ENCODE data around the gene MED27. TPM values are rescaled to one million over a fixed set of nuclear protein-coding genes. Genes with fewer than 3 reads are reported as not detected.
"Not testable (repeated sequence)": the region's sequence is repeated elsewhere in the genome, so short reads cannot be mapped to it uniquely, and the experiment has no call there.

The MED27 gene
- total and polyA plus RNA-seq, 5 experiments from 2014 or later = 14.3 to 43.4 (median 36.3) TPM

- DNase-seq = no peak
- Mint-ChIP-seq H3K4me3 (no peak overlapping the region), H3K4me1 (peaks cover 31 to 78% (median 56%) of the 10 kb centered on the region in 4 donors), H3K36me3 (peaks cover 4 to 87% (median 23%) of the 10 kb centered on the region in 3 donors), H3K27me3 (no peaks in the 10 kb centered on the region), H3K27ac (peak overlapping the region in 1 of 10 donors; percentile 52), H3K9me3 (no peaks in the 10 kb centered on the region)
- ATAC-seq = no peak
- POLR2A ChIA-PET = no interaction called here
Observed at GRCh38 chr9:132071847-132072507, 7.7 kb downstream of the MED27 start.

GRCh38 chr9:132069046-132069898, 10.4 kb downstream of the MED27 start:
- H3K36me3 Mint-ChIP-seq = peaks cover 4 to 76% (median 20%) of the 10 kb centered on the region in 3 donors
- ATAC-seq = no peak
- no peak overlapping the region for H3K4me3 Mint-ChIP-seq
- peaks cover 23 to 65% (median 42%) of the 10 kb centered on the region in 4 donors for H3K4me1 Mint-ChIP-seq
- H3K27ac Mint-ChIP-seq = peak overlapping the region in 2 of 10 donors; percentile 13 to 85
- no peaks in the 10 kb centered on the region for H3K9me3 Mint-ChIP-seq
- POLR2A ChIA-PET = no interaction called here
- no peak for DNase-seq
- no peaks in the 10 kb centered on the region for H3K27me3 Mint-ChIP-seq

GRCh38 chr9:132068605-132069004, 11.1 kb downstream of the MED27 start:
- POLR2A ChIA-PET = no interaction called here
- no peak overlapping the region for H3K4me3 Mint-ChIP-seq
- peaks cover 28 to 65% (median 41%) of the 10 kb centered on the region in 4 donors for H3K4me1 Mint-ChIP-seq
- H3K27me3 Mint-ChIP-seq = no peaks in the 10 kb centered on the region
- peak overlapping the region in 4 of 10 donors; percentile 24 to 85 (median 70) for H3K27ac Mint-ChIP-seq
- DNase-seq (no peak), ATAC-seq (no peak)
- no peaks in the 10 kb centered on the region for H3K9me3 Mint-ChIP-seq
- H3K36me3 Mint-ChIP-seq = peaks cover 4 to 71% (median 22%) of the 10 kb centered on the region in 3 donors

- Mint-ChIP-seq H3K27ac (no peak overlapping the region), H3K4me1 (peaks cover 18 to 61% (median 33%) of the 10 kb centered on the region in 4 donors), H3K36me3 (peaks cover 4 to 61% (median 18%) of the 10 kb centered on the region in 3 donors), H3K4me3 (no peak overlapping the region), H3K9me3 (no peaks in the 10 kb centered on the region), H3K27me3 (no peaks in the 10 kb centered on the region)
- POLR2A ChIA-PET = no interaction called here
- DNase-seq = no peak
- no peak for ATAC-seq
Observed at GRCh38 chr9:132066511-132066910, 13.2 kb downstream of the MED27 start.

GRCh38 chr9:132066057-132066456, 13.6 kb downstream of the MED27 start:
- ATAC-seq (no peak), DNase-seq (no peak)
- peaks cover 4 to 56% (median 18%) of the 10 kb centered on the region in 3 donors for H3K36me3 Mint-ChIP-seq
- peaks cover 13 to 56% (median 29%) of the 10 kb centered on the region in 4 donors for H3K4me1 Mint-ChIP-seq
- H3K27ac Mint-ChIP-seq = no peak overlapping the region
- H3K4me3 Mint-ChIP-seq = no peak overlapping the region
- no peaks in the 10 kb centered on the region for H3K9me3 Mint-ChIP-seq
- H3K27me3 Mint-ChIP-seq = no peaks in the 10 kb centered on the region
- POLR2A ChIA-PET = no interaction called here

GRCh38 chr9:132063281-132063680, 16.4 kb downstream of the MED27 start:
- POLR2A ChIA-PET = no interaction called here

GRCh38 chr9:132062806-132063205, 16.9 kb downstream of the MED27 start:
- POLR2A ChIA-PET = no interaction called here
- no peak overlapping the region for H3K4me3 Mint-ChIP-seq
- H3K36me3 Mint-ChIP-seq = peaks cover 21 to 54% (median 37%) of the 10 kb centered on the region in 3 donors
- ATAC-seq (no peak), DNase-seq (no peak)
- no peak overlapping the region for H3K27ac Mint-ChIP-seq
- H3K4me1 Mint-ChIP-seq = peaks cover 12 to 39% (median 21%) of the 10 kb centered on the region in 4 donors
- no peaks in the 10 kb centered on the region for H3K27me3 Mint-ChIP-seq
- peaks cover 0 to 11% (median 6%) of the 10 kb centered on the region in 9 donors for H3K9me3 Mint-ChIP-seq

More at GRCh38 chr9:132063281-132063680, 16.4 kb downstream of the MED27 start:
- Mint-ChIP-seq H3K36me3 (peaks cover 18 to 56% (median 34%) of the 10 kb centered on the region in 3 donors), H3K4me3 (no peak overlapping the region), H3K4me1 (peaks cover 12 to 42% (median 24%) of the 10 kb centered on the region in 4 donors), H3K27ac (no peak overlapping the region), H3K27me3 (no peaks in the 10 kb centered on the region), H3K9me3 (peaks cover 0 to 11% (median 6%) of the 10 kb centered on the region in 9 donors)
- no peak for DNase-seq
- no peak for ATAC-seq

- ATAC-seq (no peak), DNase-seq (no peak)
- POLR2A ChIA-PET = no interaction called here
- no peak overlapping the region for H3K4me3 Mint-ChIP-seq
- H3K36me3 Mint-ChIP-seq = peaks cover 17 to 51% (median 37%) of the 10 kb centered on the region in 3 donors
- H3K4me1 Mint-ChIP-seq = peaks cover 15 to 45% (median 22%) of the 10 kb centered on the region in 4 donors
- H3K9me3 Mint-ChIP-seq = peaks cover 0 to 11% (median 6%) of the 10 kb centered on the region in 9 donors
- H3K27me3 Mint-ChIP-seq = no peaks in the 10 kb centered on the region
- no peak overlapping the region for H3K27ac Mint-ChIP-seq
Observed at GRCh38 chr9:132061526-132061925, 18.1 kb downstream of the MED27 start.

- no peak for DNase-seq
- Mint-ChIP-seq H3K36me3 (peaks cover 17 to 40% (median 33%) of the 10 kb centered on the region in 3 donors), H3K27ac (no peak overlapping the region), H3K27me3 (no peaks in the 10 kb centered on the region), H3K9me3 (peaks cover 0 to 11% (median 6%) of the 10 kb centered on the region in 9 donors), H3K4me3 (no peak overlapping the region), H3K4me1 (peaks cover 19 to 46% (median 36%) of the 10 kb centered on the region in 4 donors)
- ATAC-seq = no peak
- POLR2A ChIA-PET = no interaction called here
Observed at GRCh38 chr9:132059361-132059760, 20.3 kb downstream of the MED27 start.

GRCh38 chr9:132058226-132058625, 21.4 kb downstream of the MED27 start:
- H3K4me3 Mint-ChIP-seq, H3K27me3 Mint-ChIP-seq, ATAC-seq, POLR2A ChIA-PET, DNase-seq, H3K27ac Mint-ChIP-seq: not testable (repeated sequence)
- Mint-ChIP-seq H3K4me1 (peaks cover 18 to 40% (median 31%) of the 10 kb centered on the region in 4 donors), H3K36me3 (peaks cover 17 to 35% (median 30%) of the 10 kb centered on the region in 3 donors), H3K9me3 (peaks cover 0 to 11% (median 6%) of the 10 kb centered on the region in 9 donors)

GRCh38 chr9:132056717-132057560, 22.7 kb downstream of the MED27 start:
- POLR2A ChIA-PET = no interaction called here
- Mint-ChIP-seq H3K4me1 (peaks cover 19 to 42% (median 25%) of the 10 kb centered on the region in 4 donors), H3K9me3 (peaks cover 0 to 11% (median 6%) of the 10 kb centered on the region in 9 donors), H3K27ac (peak overlapping the region in 1 of 10 donors; percentile 46), H3K36me3 (peaks cover 17 to 36% (median 28%) of the 10 kb centered on the region in 3 donors), H3K4me3 (no peak overlapping the region), H3K27me3 (no peaks in the 10 kb centered on the region)
- DNase-seq (no peak), ATAC-seq (no peak)

- Mint-ChIP-seq H3K36me3 (peaks cover 17 to 33% (median 25%) of the 10 kb centered on the region in 3 donors), H3K9me3 (peaks cover 0 to 11% (median 6%) of the 10 kb centered on the region in 9 donors), H3K27me3 (no peaks in the 10 kb centered on the region), H3K4me3 (no peak overlapping the region), H3K27ac (no peak overlapping the region), H3K4me1 (peaks cover 17 to 43% (median 27%) of the 10 kb centered on the region in 4 donors)
- ATAC-seq (no peak), DNase-seq (no peak)
- POLR2A ChIA-PET = no interaction called here
Observed at GRCh38 chr9:132055756-132056155, 23.9 kb downstream of the MED27 start.

Data from naive thymus-derived CD8-positive, alpha-beta T cell (primary cell).